NCI-H2196 (cell line): ENCODE results near the gene ZSWIM7.

Source experiments
- DNase-seq: peaks from one replicate; lab custom pipeline; 2025; ENCODE audit not compliant: unreplicated experiment; lab: John Stamatoyannopoulos, UW

The ZSWIM7 gene

GRCh38 chr17:15999141-15999973 lies at the start of gene ZSWIM7, which contains the start of gene TTC19:
ZSWIM7 (minus strand) TSS chr17:15999704; CDS start chr17:15999594, 110 bp downstream.
TTC19 (plus strand) TSS chr17:15999824; CDS start chr17:15999849, 25 bp downstream.
- peak; percentile 84 for DNase-seq

- DNase-seq, result no peak
Observed at GRCh38 chr17:16048811-16049449, 49.4 kb upstream of the ZSWIM7 start.

- no peak for DNase-seq
Observed at GRCh38 chr17:16046966-16047365, 47.5 kb upstream of the ZSWIM7 start.

GRCh38 chr17:16044487-16044886 lies 45.0 kb upstream of the ZSWIM7 start:
- DNase-seq, result no peak

- DNase-seq, result no peak
Observed at GRCh38 chr17:16040710-16041251, 41.3 kb upstream of the ZSWIM7 start.

- no peak for DNase-seq
Observed at GRCh38 chr17:16037636-16038035, 38.1 kb upstream of the ZSWIM7 start.

- no peak for DNase-seq
Observed at GRCh38 chr17:16036261-16036660, 36.8 kb upstream of the ZSWIM7 start.

GRCh38 chr17:16033729-16034349 lies 34.3 kb upstream of the ZSWIM7 start:
- no peak for DNase-seq

- DNase-seq, result no peak
Observed at GRCh38 chr17:16027708-16028584, 28.4 kb upstream of the ZSWIM7 start.

- no peak for DNase-seq
Observed at GRCh38 chr17:16026895-16027294, 27.4 kb upstream of the ZSWIM7 start.

GRCh38 chr17:16025202-16025601 lies 25.7 kb upstream of the ZSWIM7 start:
- DNase-seq, result no peak

GRCh38 chr17:16023881-16024280 lies 24.4 kb upstream of the ZSWIM7 start:
- DNase-seq, result no peak

GRCh38 chr17:16019347-16019746 lies 19.8 kb upstream of the ZSWIM7 start:
- no peak for DNase-seq

- DNase-seq, result no peak
Observed at GRCh38 chr17:16013943-16014407, 14.5 kb upstream of the ZSWIM7 start.

GRCh38 chr17:16007439-16007838 lies 7.9 kb upstream of the ZSWIM7 start:
- DNase-seq, result no peak

GRCh38 chr17:16005636-16006035 lies 6.1 kb upstream of the ZSWIM7 start:
- DNase-seq, result no peak

GRCh38 chr17:16003841-16004240 lies 4.3 kb upstream of the ZSWIM7 start:
- DNase-seq, result no peak

GRCh38 chr17:16002708-16003260 lies 3.3 kb upstream of the ZSWIM7 start:
- DNase-seq, result no peak

- DNase-seq, result no peak
Observed at GRCh38 chr17:16001226-16001897, 1.9 kb upstream of the ZSWIM7 start.
